Stimulated activated naive CD4-positive, alpha-beta T cell (primary cell): ENCODE results near the gene LRGUK.
"Not testable (repeated sequence)": the region's sequence is repeated elsewhere in the genome, so short reads cannot be mapped to it uniquely, and the experiment has no call there.

ENCODE experiments used
- DNase-seq, 6 experiments: peaks; one replicate each; lab custom pipeline; 2025; lab: John Stamatoyannopoulos, UW

LRGUK gene

GRCh38 chr7:134248196-134248595, 121.1 kb downstream of the LRGUK start:
- DNase-seq = no peak

- no peak for DNase-seq
Measured at GRCh38 chr7:134254311-134254710, 127.2 kb downstream of the LRGUK start.

GRCh38 chr7:134255814-134256213, 128.7 kb downstream of the LRGUK start:
- no peak for DNase-seq

- no peak for DNase-seq
Measured at GRCh38 chr7:134262322-134262721, 135.2 kb downstream of the LRGUK start.

- no peak for DNase-seq
Measured at GRCh38 chr7:134276951-134277350, 149.8 kb downstream of the LRGUK start.

GRCh38 chr7:134278502-134279153, 151.5 kb downstream of the LRGUK start:
- DNase-seq = no peak

- no peak for DNase-seq
Measured at GRCh38 chr7:134279336-134279735, 152.2 kb downstream of the LRGUK start.

GRCh38 chr7:134279898-134280297, 152.8 kb downstream of the LRGUK start:
- DNase-seq = no peak

- no peak for DNase-seq
Measured at GRCh38 chr7:134280508-134280907, 153.4 kb downstream of the LRGUK start.

- DNase-seq = no peak
Measured at GRCh38 chr7:134284011-134284410, 156.9 kb downstream of the LRGUK start.

GRCh38 chr7:134284952-134285351, 157.8 kb downstream of the LRGUK start:
- DNase-seq = no peak

- DNase-seq = no peak
Measured at GRCh38 chr7:134287916-134288659, 160.9 kb downstream of the LRGUK start.

GRCh38 chr7:134289423-134289822, 162.3 kb downstream of the LRGUK start:
- no peak for DNase-seq

GRCh38 chr7:134289841-134290240, 162.7 kb downstream of the LRGUK start:
- DNase-seq = no peak

- DNase-seq = no peak
Measured at GRCh38 chr7:134290286-134290685, 163.1 kb downstream of the LRGUK start.

GRCh38 chr7:134293002-134293740, 166.0 kb downstream of the LRGUK start:
- DNase-seq = no peak

- DNase-seq = not testable (repeated sequence)
Measured at GRCh38 chr7:134295982-134296381, 168.8 kb downstream of the LRGUK start.

GRCh38 chr7:134297489-134297888, 170.3 kb downstream of the LRGUK start:
- DNase-seq = no peak

- DNase-seq = no peak
Measured at GRCh38 chr7:134298902-134299683, 172.0 kb downstream of the LRGUK start.

GRCh38 chr7:134300988-134301387, 173.8 kb downstream of the LRGUK start:
- DNase-seq = no peak

GRCh38 chr7:134301592-134301991, 174.5 kb downstream of the LRGUK start:
- no peak for DNase-seq

- DNase-seq = no peak
Measured at GRCh38 chr7:134302120-134302519, 175.0 kb downstream of the LRGUK start.
